Esophagus muscularis mucosa (tissue), 4 donors: ENCODE measurements around the gene ZNF831. TPM values are rescaled to one million over a fixed set of nuclear protein-coding genes. Genes with fewer than 3 reads are reported as not detected.

Experiments used
- DNase-seq: peaks from one replicate; pipeline ENCODE4 v3.0.0-alpha.2; 2017; ENCODE audit errors: extremely low spot score
- H3K27ac ChIP-seq, 4 donors: fragments of 200-600 bp; sonication (generic); replicated peaks in 1 of 4; 1 replicate in 3 of 4; 2 replicates in 1 of 4; pipeline ENCODE4 v1.5.1; 2016 to 2019; ENCODE audit warnings: mild to moderate bottlenecking in 1 of 4
- H3K27me3 ChIP-seq, 4 donors: fragments of 200-600 bp; sonication (generic); one replicate each; pipeline versions ENCODE4 v1.5.1 to v1.6.0; 2016 to 2019
- H3K36me3 ChIP-seq, 4 donors: fragments of 200-600 bp; sonication (generic); one replicate each; pipeline ENCODE4 v1.5.1; 2016 to 2019
- H3K4me1 ChIP-seq, 4 donors: fragments of 200-600 bp; sonication (generic); one replicate each; pipeline ENCODE4 v1.5.1; 2016 to 2019
- H3K4me3 ChIP-seq, 4 donors: fragments of 200-600 bp; sonication (generic); 1 replicate in 2 of 4; 2 replicates in 2 of 4; pipeline ENCODE4 v1.5.1; 2016 to 2019; ENCODE audit warnings: mild to moderate bottlenecking in 4 of 4, moderate library complexity in 1 of 4
- H3K9me3 ChIP-seq, 4 donors: fragments of 200-600 bp; sonication (generic); 1 replicate in 3 of 4; 2 replicates in 1 of 4; pipeline ENCODE4 v1.5.1; 2016 to 2019
- CTCF ChIP-seq, 3 experiments: fragments of 200-600 bp in 2 of 3; fragments of 450-650 bp in 1 of 3; sonication (generic) in 2 of 3; IDR thresholded peaks; one replicate each; pipeline ENCODE4 v1.5.1; 2017 to 2019; ENCODE audit warnings: antibody characterized with exemption in 3 of 3, mild to moderate bottlenecking in 2 of 3, moderate library complexity in 1 of 3
- EP300 ChIP-seq: sonication (generic); formaldehyde crosslinking; IDR thresholded peaks from one replicate; pipeline ENCODE4 v1.6.1; 2017; ENCODE audit warnings: antibody characterized with exemption
- POLR2A ChIP-seq: fragments of 450-650 bp; IDR thresholded peaks from one replicate; pipeline ENCODE4 v1.6.1; 2017; ENCODE audit warnings: antibody characterized with exemption, moderate library complexity, mild to moderate bottlenecking, low read depth
- POLR2AphosphoS5 ChIP-seq, 2 donors: sonication (generic); formaldehyde crosslinking; IDR thresholded peaks; one replicate each; pipeline ENCODE4 v1.6.1; 2017; ENCODE audit warnings: antibody characterized with exemption in 2 of 2
- WGBS: methylation state at CpG from one replicate; pipeline ENCODE4 v1.1.5; 2018; 5-methylcytosine and 5-hydroxymethylcytosine counted together
- intact Hi-C: fragments of 100-400 bp; cut with DNase I; formaldehyde crosslinking; loops from one replicate; pipeline ENCODE4 v1.15.1; 2023
- total RNA-seq, 4 donors: library from RNA; depleted of rRNA; stranded (reverse); fragments of >200 nt; gene quantifications; one replicate each; pipeline versions ENCODE4 v1.1.0 to v1.2.1, GENCODE V29; 2016

Gene ZNF831
- total RNA-seq, 4 donors from 2014 or later: 0.34 to 1.3 (median 0.56) TPM

- TF ChIP-seq CTCF (IDR thresholded peaks at IDR 0.05) (no peak), POLR2A (no peak)
- WGBS: 90% methylated on average over 5 of the region's 5 CpGs
- Histone ChIP-seq H3K9me3 (peaks cover 0 to 8% (median 2%) of the 10 kb centered on the region in 4 donors), H3K4me1 (no peaks in the 10 kb centered on the region), H3K27me3 (peaks cover 0 to 23% (median 0%) of the 10 kb centered on the region in 4 donors), H3K27ac (no peak overlapping the region), H3K36me3 (no peaks in the 10 kb centered on the region), H3K4me3 (no peak overlapping the region)
- intact Hi-C loops: no loop called here
- DNase-seq: no peak
Measured at GRCh38 chr20:59120919-59121318, 42.7 kb upstream of the ZNF831 start.

GRCh38 chr20:59121714-59122565, 41.7 kb upstream of the ZNF831 start:
- WGBS: 62% methylated on average over 8 of the region's 8 CpGs
- no peaks in the 10 kb centered on the region for H3K36me3 ChIP-seq
- H3K4me1 ChIP-seq: no peaks in the 10 kb centered on the region
- no peak overlapping the region for H3K4me3 ChIP-seq
- intact Hi-C loops: no loop called here
- H3K9me3 ChIP-seq: peaks cover 0 to 8% (median 2%) of the 10 kb centered on the region in 4 donors
- TF ChIP-seq POLR2A (no peak), POLR2AphosphoS5 (IDR thresholded peaks at IDR 0.05) (no peak), CTCF (IDR thresholded peaks at IDR 0.05) (no peak), EP300 (no peak)
- H3K27ac ChIP-seq: no peak overlapping the region
- DNase-seq: no peak
- peaks cover 0 to 28% (median 0%) of the 10 kb centered on the region in 4 donors for H3K27me3 ChIP-seq

- Histone ChIP-seq H3K9me3 (peaks cover 0 to 8% (median 2%) of the 10 kb centered on the region in 4 donors), H3K27me3 (peaks cover 0 to 28% (median 0%) of the 10 kb centered on the region in 4 donors), H3K4me3 (no peak overlapping the region), H3K36me3 (no peaks in the 10 kb centered on the region), H3K4me1 (no peaks in the 10 kb centered on the region), H3K27ac (no peak overlapping the region)
- DNase-seq: no peak
- no peak for TF ChIP-seq POLR2AphosphoS5 (IDR thresholded peaks at IDR 0.05)
- TF ChIP-seq CTCF (IDR thresholded peaks at IDR 0.05): no peak
- TF ChIP-seq EP300: no peak
- TF ChIP-seq POLR2A: no peak
- intact Hi-C loops: no loop called here
- 97% methylated on average over 4 of the region's 4 CpGs for whole genome bisulfite sequencing
Measured at GRCh38 chr20:59122566-59122919, 41.1 kb upstream of the ZNF831 start.

- Histone ChIP-seq H3K36me3 (no peaks in the 10 kb centered on the region), H3K27me3 (peaks cover 0 to 28% (median 0%) of the 10 kb centered on the region in 4 donors), H3K4me3 (no peak overlapping the region), H3K27ac (no peak overlapping the region), H3K9me3 (peaks cover 0 to 8% (median 2%) of the 10 kb centered on the region in 4 donors), H3K4me1 (no peaks in the 10 kb centered on the region)
- TF ChIP-seq CTCF (IDR thresholded peaks at IDR 0.05) (no peak), POLR2A (no peak), POLR2AphosphoS5 (IDR thresholded peaks at IDR 0.05) (no peak), EP300 (no peak)
- DNase-seq: no peak
- WGBS: 69% methylated on average over 15 of the region's 15 CpGs
- intact Hi-C loops: no loop called here
Measured at GRCh38 chr20:59123011-59123677, 40.5 kb upstream of the ZNF831 start.
